Heart right ventricle (tissue), 16 donors: Measurements from ENCODE around the gene ASPRV1. TPM values are rescaled to one million over a fixed set of nuclear protein-coding genes. Genes with fewer than 3 reads are reported as not detected.
A peak's percentile ranks its signal among the peaks of the same experiment; 100 is the strongest.

Experiments used
- ATAC-seq, 8 donors: fragments of 200-7000 bp; cut with Tn5 transposase; one replicate each; pipeline ENCODE4 v1.9.1; 2020; ENCODE audit warnings: mild to moderate bottlenecking in 8 of 8, moderate library complexity in 8 of 8, moderate number of reproducible peaks in 1 of 8
- DNase-seq, 2 donors: peaks; one replicate each; pipeline ENCODE4 v3.0.0-alpha.2; 2020
- H3K27ac ChIP-seq, 10 donors: fragments of 200-600 bp; sonication (generic) in 2 of 10; one replicate each; pipeline versions ENCODE4 v1.5.0 to v1.8.0; 2020 to 2022; ENCODE audit warnings: mild to moderate bottlenecking in 3 of 10
- H3K27me3 ChIP-seq, 7 donors: fragments of 200-600 bp; one replicate each; pipeline ENCODE4 v1.8.0; 2021 to 2022; ENCODE audit warnings: mild to moderate bottlenecking in 2 of 7
- H3K36me3 ChIP-seq, 9 donors: fragments of 200-600 bp; sonication (generic) in 1 of 9; one replicate each; pipeline versions ENCODE4 v1.5.0 to v1.8.0; 2020 to 2022; ENCODE audit warnings: mild to moderate bottlenecking in 2 of 9
- H3K4me1 ChIP-seq, 9 donors: fragments of 200-600 bp; sonication (generic) in 1 of 9; one replicate each; pipeline versions ENCODE4 v1.5.0 to v1.8.0; 2020 to 2022; ENCODE audit warnings: mild to moderate bottlenecking in 4 of 9
- H3K4me3 ChIP-seq, 10 donors: fragments of 200-600 bp; sonication (generic) in 2 of 10; one replicate each; pipeline versions ENCODE4 v1.5.0 to v1.8.0; 2020 to 2022; ENCODE audit warnings: mild to moderate bottlenecking in 7 of 10, moderate library complexity in 2 of 10
- H3K9me3 ChIP-seq, 11 donors: fragments of 200-600 bp in 10 of 11; sonication (generic) in 2 of 11; one replicate each; pipeline versions ENCODE4 v1.5.0 to v1.8.0; 2013 to 2022; ENCODE audit warnings: mild to moderate bottlenecking in 2 of 11, control low read depth in 1 of 11, moderate library complexity in 1 of 11
- CTCF ChIP-seq, 9 donors: fragments of 200-600 bp; sonication (generic) in 2 of 9; IDR thresholded peaks; one replicate each; pipeline versions ENCODE4 v1.5.0 to v1.8.0; 2021 to 2022; ENCODE audit warnings: antibody characterized with exemption in 9 of 9, mild to moderate bottlenecking in 5 of 9, moderate library complexity in 1 of 9
- WGBS, 2 donors: extraction: QIAGEN DNeasy Blood & Tissue Kit; methylation state at CpG; one replicate each; pipeline ENCODE4 v1.1.7; 2013; ENCODE audit warnings: inconsistent platforms in 1 of 2; 5-methylcytosine and 5-hydroxymethylcytosine counted together
- intact Hi-C, 10 donors: fragments of 100-400 bp; cut with DNase I; formaldehyde crosslinking; loops; one replicate each; pipeline versions ENCODE4 v1.11.1 to v1.14.2; 2022
- polyA plus RNA-seq, 2 donors: library from polyadenylated mRNA; stranded (reverse); fragments of 200-250 nt; gene quantifications; one replicate each; pipeline ENCODE4 v1.2.3, GENCODE V29; 2013
- total RNA-seq, 10 donors: library from RNA; stranded (reverse); fragmentation: NEBNext Ultra II Directional in 3 of 10; extraction: Animal tissue kit (Norgen Biotek cat#: 25700) in 3 of 10; gene quantifications; one replicate each; pipeline versions ENCODE4 v1.2.1 to v1.2.4, GENCODE V29; 2021 to 2023
- donor health status: Arrhythmogenic right ventricular cardiomyopathy.
- donor health status: ischemic (EF 13 %, LVEDD 7.1; RV severe dilation, severe dysfunction).
- donor health status: healthy with polysubstance abuse.
- donor health status: DM: no; HTN: yes; CAD: no.
- donor health status: DM: no; HTN: no; CAD: no.
- donor health status: ischemic (EF 25% LVEDD 6.9; RV normal size, moderate dysfunction).
- donor health status: ischemic (EF 25% LVEDD 5.7; RV mildly dilated, moderate dysfunction).
- donor health status: healthy.
- donor health status: DM: yes; HTN: yes; CAD: no.
- donor health status: Ischemic cardiomyopathy.
- donor health status: ischemic (EF 35%, LVEDD 5.7; RV mildly dilated, moderate dysfunction).
- donor health status: nonischemic (EF 11% LVEDD 7.7; RV severe dilation, severe dysfunction).
- donor health status: DM: yes; HTN: yes; CAD: no.
- donor health status: PGD.
- donor health status: ischemic (EF 29% LVEDD 5.4; RV normal size, mild dysfunction).
- donor health status: nonischemic (EF 23%, LVEDD 6.1; RV moderate dilation, normal function).

The ASPRV1 gene
- total and polyA plus RNA-seq, 12 donors: 0.36 to 1.5 (median 0.94) TPM

- H3K27ac ChIP-seq: no peak overlapping the region
- WGBS, 2 donors: 98% methylated on average over 13 of the region's 13 CpGs
- H3K9me3 ChIP-seq: no peaks in the 10 kb centered on the region
- intact Hi-C loops: no loop called here
- H3K4me3 ChIP-seq: no peak overlapping the region
- H3K27me3 ChIP-seq: no peaks in the 10 kb centered on the region
- no peaks in the 10 kb centered on the region for H3K36me3 ChIP-seq
- DNase-seq: no peak
- no peak for TF ChIP-seq CTCF (IDR thresholded peaks at IDR 0.05)
- peaks cover 0 to 27% (median 0%) of the 10 kb centered on the region in 9 donors for H3K4me1 ChIP-seq
- ATAC-seq: no peak
Measured at GRCh38 chr2:70007151-70007550, 45.7 kb upstream of the ASPRV1 start.

GRCh38 chr2:70006447-70006784 is 45.0 kb upstream of the ASPRV1 start:
- H3K9me3 ChIP-seq: no peaks in the 10 kb centered on the region
- TF ChIP-seq CTCF (IDR thresholded peaks at IDR 0.05): no peak
- no peaks in the 10 kb centered on the region for H3K36me3 ChIP-seq
- no peak overlapping the region for H3K4me3 ChIP-seq
- peaks cover 0 to 29% (median 0%) of the 10 kb centered on the region in 9 donors for H3K4me1 ChIP-seq
- WGBS, 2 donors: 46 to 54% methylated on average over 1 of the region's 1 CpG
- intact Hi-C loops: no loop called here
- no peaks in the 10 kb centered on the region for H3K27me3 ChIP-seq
- DNase-seq: no peak
- H3K27ac ChIP-seq: no peak overlapping the region
- peak in 3 of 8 donors; percentile 35 to 50 (median 36) for ATAC-seq

GRCh38 chr2:70005752-70006446 is 44.5 kb upstream of the ASPRV1 start:
- WGBS, 2 donors: 82 to 83% methylated on average over 6 of the region's 6 CpGs
- no peak for TF ChIP-seq CTCF (IDR thresholded peaks at IDR 0.05)
- Histone ChIP-seq H3K4me3 (no peak overlapping the region), H3K36me3 (no peaks in the 10 kb centered on the region), H3K4me1 (peaks cover 0 to 24% (median 0%) of the 10 kb centered on the region in 9 donors), H3K27me3 (no peaks in the 10 kb centered on the region), H3K27ac (no peak overlapping the region), H3K9me3 (no peaks in the 10 kb centered on the region)
- intact Hi-C loops: no loop called here
- DNase-seq (no peak), ATAC-seq (peak in 1 of 8 donors; percentile 11)

GRCh38 chr2:70005216-70005615 is 43.8 kb upstream of the ASPRV1 start:
- Histone ChIP-seq H3K4me1 (peaks cover 0 to 17% (median 0%) of the 10 kb centered on the region in 9 donors), H3K4me3 (no peak overlapping the region), H3K9me3 (no peaks in the 10 kb centered on the region), H3K27me3 (no peaks in the 10 kb centered on the region), H3K27ac (no peak overlapping the region), H3K36me3 (no peaks in the 10 kb centered on the region)
- intact Hi-C loops: no loop called here
- no peak for TF ChIP-seq CTCF (IDR thresholded peaks at IDR 0.05)
- DNase-seq (no peak), ATAC-seq (no peak)
- WGBS, 2 donors: 92 to 99% methylated on average over 2 of the region's 2 CpGs
